Measurements from ENCODE around the gene PLA2G15.

PLA2G15 gene

GRCh38 chr16:68232335-68232734 lies 12.8 kb upstream of the PLA2G15 start:
- H3K4me3 ChIP-seq (ENCODE audit: low read depth, low read length): no peak overlapping the region

GRCh38 chr16:68233085-68233834 lies 11.9 kb upstream of the PLA2G15 start:
- no peak overlapping the region for H3K4me3 ChIP-seq (ENCODE audit: low read depth, low read length)

GRCh38 chr16:68233835-68234187 lies 11.4 kb upstream of the PLA2G15 start:
- H3K4me3 ChIP-seq (ENCODE audit: low read depth, low read length): no peak overlapping the region

GRCh38 chr16:68234188-68235107 lies 10.7 kb upstream of the PLA2G15 start:
- peak overlapping the region; percentile 83 for H3K4me3 ChIP-seq (ENCODE audit: low read depth, low read length)

- peak overlapping the region; percentile 83 for H3K4me3 ChIP-seq (ENCODE audit: low read depth, low read length)
Measured at GRCh38 chr16:68235108-68235886, 9.9 kb upstream of the PLA2G15 start.

GRCh38 chr16:68235887-68236136 lies 9.4 kb upstream of the PLA2G15 start, which contains the start of gene ESRP2:
ESRP2 (minus strand) TSS chr16:68236127; CDS start chr16:68236045, 82 bp downstream.
- peak within 1 kb of the TSS; percentile 83 for H3K4me3 ChIP-seq (ENCODE audit: low read depth, low read length)

- peak overlapping the region; percentile 83 for H3K4me3 ChIP-seq (ENCODE audit: low read depth, low read length)
Measured at GRCh38 chr16:68236137-68236825, 8.9 kb upstream of the PLA2G15 start.

GRCh38 chr16:68236826-68237242 lies 8.3 kb upstream of the PLA2G15 start:
- H3K4me3 ChIP-seq (ENCODE audit: low read depth, low read length): peak overlapping the region; percentile 83

GRCh38 chr16:68237243-68238028 lies 7.7 kb upstream of the PLA2G15 start:
- H3K4me3 ChIP-seq (ENCODE audit: low read depth, low read length): peak overlapping the region; percentile 83

GRCh38 chr16:68238029-68238345 lies 7.2 kb upstream of the PLA2G15 start:
- H3K4me3 ChIP-seq (ENCODE audit: low read depth, low read length): peak overlapping the region; percentile 37

- H3K4me3 ChIP-seq (ENCODE audit: low read depth, low read length): no peak overlapping the region
Measured at GRCh38 chr16:68242085-68242484, 3.1 kb upstream of the PLA2G15 start.

- H3K4me3 ChIP-seq (ENCODE audit: low read depth, low read length): no peak overlapping the region
Measured at GRCh38 chr16:68242926-68243858, 2.0 kb upstream of the PLA2G15 start.

- peak overlapping the region; percentile 81 for H3K4me3 ChIP-seq (ENCODE audit: low read depth, low read length)
Measured at GRCh38 chr16:68244481-68244902, 681 bp upstream of the PLA2G15 start.

- no peak overlapping the region for H3K4me3 ChIP-seq (ENCODE audit: low read depth, low read length)
Measured at GRCh38 chr16:68246121-68246520, 948 bp downstream of the PLA2G15 start.

- H3K4me3 ChIP-seq (ENCODE audit: low read depth, low read length): no peak overlapping the region
Measured at GRCh38 chr16:68246666-68247065, 1.5 kb downstream of the PLA2G15 start.

- no peak overlapping the region for H3K4me3 ChIP-seq (ENCODE audit: low read depth, low read length)
Measured at GRCh38 chr16:68247400-68247799, 2.2 kb downstream of the PLA2G15 start.

- no peak overlapping the region for H3K4me3 ChIP-seq (ENCODE audit: low read depth, low read length)
Measured at GRCh38 chr16:68247932-68248331, 2.8 kb downstream of the PLA2G15 start.

- H3K4me3 ChIP-seq (ENCODE audit: low read depth, low read length): no peak overlapping the region
Measured at GRCh38 chr16:68249371-68249770, 4.2 kb downstream of the PLA2G15 start.

GRCh38 chr16:68250951-68251350 lies 5.8 kb downstream of the PLA2G15 start:
- H3K4me3 ChIP-seq (ENCODE audit: low read depth, low read length): no peak overlapping the region
